Panc1 (cell line): Measurements from ENCODE around the gene RRP1. TPM values are rescaled to one million over a fixed set of nuclear protein-coding genes. Genes with fewer than 3 reads are reported as not detected.
A peak's percentile ranks its signal among the peaks of the same experiment; 100 is the strongest.

Experiments
- ATAC-seq: fragments of 200-7000 bp; cut with Tn5 transposase; 2 replicates; pipeline ENCODE4 v1.9.1; 2020; ENCODE audit warnings: mild to moderate bottlenecking, moderate library complexity
- BruUV-seq: library from RNA; stranded (reverse); fragments of 400-500 nt; replicated peaks from 2 replicates; lab custom pipeline; 2021; lab: Mats Ljungman, UMichigan
- CTCF ChIA-PET: fragments of 300-600 bp; sonication (Branson Sonifier 250); formaldehyde crosslinking; loops from one replicate; lab custom pipeline; 2022; ENCODE audit warnings: antibody characterized with exemption; lab: Charles Lee
- POLR2A ChIA-PET: fragments of 300-600 bp; sonication (Branson Sonifier 250); formaldehyde crosslinking; loops from one replicate; lab custom pipeline; 2022; ENCODE audit warnings: antibody characterized with exemption; lab: Charles Lee
- DNase-seq: peaks from one replicate; pipeline ENCODE4 v3.0.0-alpha.2; 2010; ENCODE audit warnings: low read depth, low spot score
- H3K27ac ChIP-seq: 2 replicates; pipeline ENCODE4 v1.5.1; 2011; ENCODE audit warnings: mild to moderate bottlenecking, low read length, inconsistent platforms
- H3K27me3 ChIP-seq: fragments of 200-500 bp; sonication (Bioruptor generic); 2 replicates; pipeline ENCODE4 v1.6.0; 2014; ENCODE audit warnings: low read length, inconsistent platforms; ENCODE audit not compliant: control insufficient read depth, insufficient read depth
- H3K36me3 ChIP-seq: fragments of 200-500 bp; sonication (Bioruptor generic); 2 replicates; pipeline ENCODE4 v1.5.1; 2014; ENCODE audit warnings: inconsistent platforms, mild to moderate bottlenecking, low read length, moderate library complexity; ENCODE audit not compliant: control insufficient read depth, insufficient read depth
- H3K4me1 ChIP-seq: 2 replicates; pipeline ENCODE4 v1.5.1; 2011; ENCODE audit warnings: inconsistent platforms, mild to moderate bottlenecking, low read length, moderate library complexity; ENCODE audit not compliant: control insufficient read depth, insufficient read depth
- H3K4me3 ChIP-seq, 2 experiments: 2 replicates each; pipeline ENCODE4 v1.5.1; 2011 to 2012; ENCODE audit warnings: low read depth in 2 of 2, low read length in 2 of 2, mild to moderate bottlenecking in 2 of 2, inconsistent platforms in 1 of 2, moderate library complexity in 1 of 2
- H3K9me3 ChIP-seq: fragments of 200-500 bp; sonication (Bioruptor generic); 2 replicates; pipeline ENCODE4 v1.5.1; 2014; ENCODE audit warnings: low read depth, mild to moderate bottlenecking, inconsistent platforms, low read length, moderate library complexity; ENCODE audit not compliant: control insufficient read depth, insufficient read depth
- POLR2AphosphoS5 ChIP-seq: IDR thresholded peaks from 2 replicates; pipeline ENCODE4 v1.6.1; 2012; ENCODE audit warnings: mild to moderate bottlenecking, low read depth, low read length, moderate library complexity
- REST ChIP-seq, 2 experiments: IDR thresholded peaks; 2 replicates each; pipeline ENCODE4 v1.6.1; 2011 to 2012; ENCODE audit warnings: low read depth in 2 of 2, control low read depth in 1 of 2, low read length in 1 of 2, mild to moderate bottlenecking in 1 of 2, moderate library complexity in 1 of 2; ENCODE audit not compliant: insufficient read depth in 1 of 2
- SIN3A ChIP-seq: IDR thresholded peaks from 2 replicates; pipeline ENCODE4 v1.6.1; 2012; ENCODE audit warnings: low read depth, mild to moderate bottlenecking, low read length, moderate library complexity, borderline replicate concordance; ENCODE audit not compliant: insufficient read depth
- TCF7L2 ChIP-seq: IDR thresholded peaks from 2 replicates; pipeline ENCODE4 v1.6.1; 2011; ENCODE audit warnings: mild to moderate bottlenecking, low read depth, low read length, inconsistent platforms
- in situ Hi-C: cut with HindIII; loops from 2 replicates; pipeline ENCODE4 v1.10.0; 2016; ENCODE audit warnings: low sequenced_read_pairs, low pct_unique_long_range_greater_than_20kb
- intact Hi-C: fragments of 100-400 bp; cut with micrococcal nuclease; formaldehyde crosslinking; loops from one replicate; pipeline ENCODE4 v1.10.0; 2022; ENCODE audit not compliant: unreplicated experiment
- total RNA-seq: library from RNA; stranded (reverse); gene quantifications from one replicate; pipeline ENCODE4 v1.2.1, GENCODE V29; 2021; ENCODE audit not compliant: unreplicated experiment
- TF ChIP-seq, protein P1 (sequence below): fragments of 450-650 bp; IDR thresholded peaks from 2 replicates; pipeline ENCODE4 v1.5.1; 2017; ENCODE audit warnings: mild to moderate bottlenecking

The RRP1 gene
- total RNA-seq, 1 experiment from 2014 or later = 41.8 TPM

DNA sequence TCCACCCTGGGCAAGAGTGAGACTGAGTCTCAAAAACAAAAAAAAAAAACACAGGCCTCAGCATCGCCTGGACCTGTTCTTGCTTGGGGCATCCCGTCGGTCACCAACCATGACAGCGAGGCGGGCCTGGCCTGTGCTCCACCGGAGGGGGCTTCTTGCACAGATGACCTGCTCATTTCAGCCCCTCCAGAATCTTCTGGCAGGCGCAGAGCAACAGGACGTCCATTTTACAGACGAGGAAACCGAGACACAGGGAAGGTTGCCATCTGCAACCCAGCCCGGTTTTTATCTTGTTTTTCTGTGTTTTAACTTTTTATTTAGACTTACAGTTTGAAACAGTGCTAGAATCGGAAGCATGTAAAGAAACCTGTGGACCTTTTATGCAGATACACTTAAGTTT is 14.2 kb upstream of the RRP1 start:
- H3K27ac ChIP-seq = peak overlapping the region; percentile 79
- peak overlapping the region; percentile 81 to 88 for H3K4me3 ChIP-seq
- H3K36me3 ChIP-seq = peaks cover 2% of the 10 kb centered on the region; the same call in 1 of the 2 replicates
- ATAC-seq = no peak
- no TSS peak for BruUV-seq
- H3K9me3 ChIP-seq = no peaks in the 10 kb centered on the region
- ChIA-PET CTCF (no interaction called here), POLR2A (no interaction called here)
- DNase-seq = no peak
- TF ChIP-seq SIN3A = no peak
- TF ChIP-seq POLR2AphosphoS5 = no peak
- no peak for TF ChIP-seq TCF7L2
- TF ChIP-seq, protein P1, sequence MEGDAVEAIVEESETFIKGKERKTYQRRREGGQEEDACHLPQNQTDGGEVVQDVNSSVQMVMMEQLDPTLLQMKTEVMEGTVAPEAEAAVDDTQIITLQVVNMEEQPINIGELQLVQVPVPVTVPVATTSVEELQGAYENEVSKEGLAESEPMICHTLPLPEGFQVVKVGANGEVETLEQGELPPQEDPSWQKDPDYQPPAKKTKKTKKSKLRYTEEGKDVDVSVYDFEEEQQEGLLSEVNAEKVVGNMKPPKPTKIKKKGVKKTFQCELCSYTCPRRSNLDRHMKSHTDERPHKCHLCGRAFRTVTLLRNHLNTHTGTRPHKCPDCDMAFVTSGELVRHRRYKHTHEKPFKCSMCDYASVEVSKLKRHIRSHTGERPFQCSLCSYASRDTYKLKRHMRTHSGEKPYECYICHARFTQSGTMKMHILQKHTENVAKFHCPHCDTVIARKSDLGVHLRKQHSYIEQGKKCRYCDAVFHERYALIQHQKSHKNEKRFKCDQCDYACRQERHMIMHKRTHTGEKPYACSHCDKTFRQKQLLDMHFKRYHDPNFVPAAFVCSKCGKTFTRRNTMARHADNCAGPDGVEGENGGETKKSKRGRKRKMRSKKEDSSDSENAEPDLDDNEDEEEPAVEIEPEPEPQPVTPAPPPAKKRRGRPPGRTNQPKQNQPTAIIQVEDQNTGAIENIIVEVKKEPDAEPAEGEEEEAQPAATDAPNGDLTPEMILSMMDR = no peak
- no peak for TF ChIP-seq REST (IDR thresholded peaks at IDR 0.05; ENCODE audit: insufficient read depth in 1 of 2, low read depth in 2 of 2, low read length in 1 of 2)
- H3K4me1 ChIP-seq = peaks cover 21% of the 10 kb centered on the region
- H3K27me3 ChIP-seq = no peaks in the 10 kb centered on the region
- intact Hi-C loops = no loop called here
- in situ Hi-C loops = no loop called here

DNA sequence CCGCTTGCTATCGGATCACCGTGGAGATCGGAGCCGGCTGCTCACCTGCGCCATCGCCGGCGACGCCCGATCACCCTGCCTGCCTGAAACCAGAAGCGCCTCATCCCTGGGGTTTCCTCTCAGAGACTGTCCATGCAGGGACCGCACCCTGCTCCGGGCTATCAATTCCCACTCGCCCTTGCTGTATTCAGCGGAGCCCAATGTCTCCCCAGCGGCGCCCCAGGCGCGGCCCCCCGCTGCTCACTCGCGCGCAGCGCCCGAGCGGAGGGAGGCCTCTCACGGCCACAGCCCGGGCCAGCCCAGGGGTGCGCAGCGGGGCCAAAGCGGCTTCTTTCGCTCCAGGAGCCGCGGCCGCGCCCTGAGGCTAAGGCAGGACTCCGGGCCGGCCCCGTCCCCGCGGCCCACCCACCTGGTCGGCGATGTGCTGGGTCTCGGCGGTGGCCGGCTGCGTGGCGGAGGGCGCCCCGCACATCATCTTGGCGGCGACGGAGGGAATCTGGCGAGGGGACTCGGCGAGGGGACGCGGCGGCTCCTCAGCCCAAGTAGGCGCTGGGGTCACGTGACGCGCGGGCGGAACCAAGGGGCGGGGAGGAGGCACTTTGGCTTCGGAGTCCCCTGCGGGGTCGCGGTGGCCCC is 13.5 kb upstream of the RRP1 start, which contains the start of gene CSTB:
Gene CSTB, minus strand, starts transcription at position 514 of the 636 bp plus-strand sequence. Its CDS starts 39 bp downstream, at position 475.
- intact Hi-C loops (no loop called here), in situ Hi-C loops (no loop called here)
- DNase-seq = no peak
- ATAC-seq = peak; percentile 80
- Histone ChIP-seq H3K27me3 (no peaks in the 10 kb centered on the region), H3K4me1 (peaks cover 21% of the 10 kb centered on the region), H3K27ac (peak within 1 kb of the TSS; percentile 79), H3K9me3 (no peaks in the 10 kb centered on the region), H3K4me3 (peak within 1 kb of the TSS; percentile 81 to 88), H3K36me3 (peaks cover 2% of the 10 kb centered on the region; the same call in 1 of the 2 replicates)
- TF ChIP-seq POLR2AphosphoS5 (peak; percentile 69), SIN3A (no peak; the same call in 1 of the 2 replicates)
- POLR2A ChIA-PET = no interaction called here
- no TSS peak for BruUV-seq
- CTCF ChIA-PET = no interaction called here

GRCh38 chr21:43777953-43778352 is 11.4 kb upstream of the RRP1 start:
- Histone ChIP-seq H3K4me1 (peaks cover 21% of the 10 kb centered on the region), H3K27me3 (no peaks in the 10 kb centered on the region), H3K36me3 (peaks cover 2% of the 10 kb centered on the region; the same call in 1 of the 2 replicates), H3K27ac (peak overlapping the region; percentile 76), H3K4me3 (no peak overlapping the region), H3K9me3 (no peaks in the 10 kb centered on the region)
- intact Hi-C loops = no loop called here
- no peak for ATAC-seq
- TF ChIP-seq REST (IDR thresholded peaks at IDR 0.05; ENCODE audit: insufficient read depth in 1 of 2, low read depth in 2 of 2, low read length in 1 of 2) (no peak), TCF7L2 (no peak), SIN3A (no peak), POLR2AphosphoS5 (no peak)
- TF ChIP-seq, protein P1 = no peak
- no peak for DNase-seq
- CTCF ChIA-PET = no interaction called here
- BruUV-seq = no TSS peak
- in situ Hi-C loops = no loop called here
- POLR2A ChIA-PET = no interaction called here
